HepG2 (cell line): ENCODE results near the gene UBXN1. TPM values are rescaled to one million over a fixed set of nuclear protein-coding genes. Genes with fewer than 3 reads are reported as not detected.

Experiments used
- ATAC-seq: fragments of 200-7000 bp; cut with Tn5 transposase; 3 replicates; pipeline ENCODE4 v1.9.1; 2020; ENCODE audit warnings: mild to moderate bottlenecking, moderate library complexity
- BruUV-seq: library from RNA; stranded (reverse); fragments of 400-500 nt; replicated peaks from 2 replicates; lab custom pipeline; 2021; lab: Mats Ljungman, UMichigan
- CTCF ChIA-PET: fragments of 300-600 bp; formaldehyde crosslinking; extraction: SDS; loops from one replicate; lab custom pipeline; 2021; ENCODE audit warnings: low total read pairs, inconsistent platforms, low intra/inter-chr PET ratio; lab: Yijun Ruan, JAX
- POLR2A ChIA-PET: fragments of 350-600 bp; sonication (Branson Sonifier 250); formaldehyde crosslinking; loops from one replicate; lab custom pipeline; 2020; ENCODE audit warnings: antibody characterized with exemption, inconsistent platforms; lab: Yijun Ruan, JAX
- DNase-seq: peaks from one replicate; pipeline ENCODE4 v3.0.0-alpha.2; 2015; ENCODE audit warnings: low spot score
- FAIRE-seq: peaks from 3 replicates; lab custom pipeline; 2011; peaks lifted over from hg19 to GRCh38; lab: Jason Lieb, UNC
- H2AFZ ChIP-seq: one replicate; pipeline ENCODE4 v1.6.1; 2011; ENCODE audit warnings: low read length, inconsistent platforms
- H3K27ac ChIP-seq: fragments of 300-600 bp; 3 replicates; pipeline ENCODE4 v1.8.0; 2011; ENCODE audit warnings: mixed run types, mild to moderate bottlenecking, mixed read lengths, low read length, inconsistent platforms; ENCODE audit not compliant: insufficient read depth; ENCODE audit errors: extremely low read length
- H3K27me3 ChIP-seq, 2 experiments: fragments of 200-600 bp in 1 of 2; 2 replicates in 1 of 2; 3 replicates in 1 of 2; pipeline versions ENCODE4 v1.6.0 to v1.8.0; 2011; ENCODE audit warnings: low read length in 2 of 2, mild to moderate bottlenecking in 2 of 2, moderate library complexity in 2 of 2, inconsistent platforms in 1 of 2; ENCODE audit not compliant: insufficient read depth in 2 of 2, control insufficient read depth in 1 of 2
- H3K36me3 ChIP-seq, 2 experiments: fragments of 200-600 bp in 1 of 2; replicated peaks in 1 of 2; 2 replicates in 1 of 2; 3 replicates in 1 of 2; pipeline versions ENCODE4 v1.5.1 to v1.8.0; 2011; ENCODE audit warnings: low read length in 2 of 2, inconsistent platforms in 1 of 2; ENCODE audit not compliant: insufficient read depth in 2 of 2, control insufficient read depth in 1 of 2
- H3K4me1 ChIP-seq: 2 replicates; pipeline ENCODE4 v1.5.1; 2012; ENCODE audit warnings: low read length, inconsistent platforms; ENCODE audit not compliant: insufficient read depth
- H3K4me2 ChIP-seq: 2 replicates; pipeline ENCODE4 v1.6.0; 2011; ENCODE audit warnings: low read depth, low read length, inconsistent platforms
- H3K4me3 ChIP-seq, 3 experiments: fragments of 200-600 bp in 1 of 3; sonication (generic), shearing (Covaris generic) in 1 of 3; replicated peaks in 1 of 3; 2 replicates each; pipeline ENCODE4 v1.5.1; 2011 to 2016; ENCODE audit warnings: low read length in 3 of 3, inconsistent platforms in 2 of 3, low read depth in 2 of 3, mild to moderate bottlenecking in 2 of 3, control low read depth in 1 of 3, mixed read lengths in 1 of 3; ENCODE audit not compliant: insufficient read depth in 1 of 3
- H3K79me2 ChIP-seq: one replicate; pipeline ENCODE4 v1.6.1; 2011; ENCODE audit warnings: low read length, inconsistent platforms; ENCODE audit not compliant: insufficient read depth
- H3K9ac ChIP-seq: 2 replicates; pipeline ENCODE4 v1.6.0; 2011; ENCODE audit warnings: mild to moderate bottlenecking, low read depth, low read length, inconsistent platforms; ENCODE audit not compliant: insufficient read depth
- H3K9me3 ChIP-seq: 2 replicates; pipeline ENCODE4 v1.5.1; 2012; ENCODE audit warnings: mild to moderate bottlenecking, low read length
- H4K20me1 ChIP-seq: 2 replicates; pipeline ENCODE4 v1.6.0; 2011; ENCODE audit warnings: inconsistent platforms, mild to moderate bottlenecking, low read length, moderate library complexity; ENCODE audit not compliant: insufficient read depth
- CCAR2 ChIP-seq: fragments of 200-400 bp; formaldehyde crosslinking; optimal IDR thresholded peaks from 2 replicates; pipeline ENCODE3; 2018; ENCODE audit warnings: low read depth, mild to moderate bottlenecking, low read length, moderate library complexity
- DR1 ChIP-seq: sonication (generic); formaldehyde crosslinking; IDR thresholded peaks from 2 replicates; pipeline ENCODE4 v1.8.0; 2021; ENCODE audit warnings: mild to moderate bottlenecking, missing genetic modification reagents, inconsistent platforms
- FIP1L1 ChIP-seq: fragments of 200-400 bp; formaldehyde crosslinking; IDR thresholded peaks from 2 replicates; pipeline ENCODE4 v1.6.1; 2018; ENCODE audit warnings: low read depth, mild to moderate bottlenecking, low read length, moderate library complexity, borderline replicate concordance; ENCODE audit not compliant: insufficient read depth
- KDM5B ChIP-seq: sonication (generic); formaldehyde crosslinking; IDR thresholded peaks from 2 replicates; pipeline ENCODE4 v1.4.0; 2020; ENCODE audit warnings: missing genetic modification reagents, mild to moderate bottlenecking, borderline replicate concordance
- PHF8 ChIP-seq: sonication (generic); formaldehyde crosslinking; IDR thresholded peaks from 2 replicates; pipeline ENCODE4 v1.5.0; 2020; ENCODE audit warnings: missing genetic modification reagents
- POGK ChIP-seq: sonication (generic); formaldehyde crosslinking; conservative IDR thresholded peaks from 2 replicates; pipeline ENCODE4 v1.8.0; 2022; ENCODE audit warnings: mild to moderate bottlenecking, moderate library complexity, missing genetic modification reagents
- POLR2G ChIP-seq: fragments of 200-400 bp; formaldehyde crosslinking; IDR thresholded peaks from 2 replicates; pipeline ENCODE4 v1.6.1; 2018; ENCODE audit warnings: mild to moderate bottlenecking, low read depth, low read length, moderate library complexity
- REL ChIP-seq: sonication (generic); formaldehyde crosslinking; conservative IDR thresholded peaks from 2 replicates; pipeline ENCODE4 v1.8.0; 2022; ENCODE audit warnings: mild to moderate bottlenecking, missing genetic modification reagents, moderate library complexity
- RORA ChIP-seq: sonication (generic); formaldehyde crosslinking; IDR thresholded peaks from 2 replicates; pipeline ENCODE4 v1.5.0; 2020; ENCODE audit warnings: mild to moderate bottlenecking, missing genetic modification reagents, moderate library complexity
- ZFP82 ChIP-seq: sonication (generic); formaldehyde crosslinking; IDR thresholded peaks from 2 replicates; pipeline ENCODE4 v1.5.1; 2020; ENCODE audit warnings: mild to moderate bottlenecking, missing genetic modification reagents, borderline replicate concordance
- ZNF281 ChIP-seq: sonication (generic); formaldehyde crosslinking; IDR thresholded peaks from 2 replicates; pipeline ENCODE4 v1.4.0; 2020; ENCODE audit warnings: missing genetic modification reagents, borderline replicate concordance
- ZNF639 ChIP-seq: conservative IDR thresholded peaks from 2 replicates; pipeline ENCODE4 v1.6.1; 2018; ENCODE audit warnings: missing genetic modification reagents
- WGBS: methylation state at CpG from one replicate; pipeline ENCODE4 v1.1.6; 2017; ENCODE audit warnings: low lambda C conversion rate; 5-methylcytosine and 5-hydroxymethylcytosine counted together
- in situ Hi-C: cut with HindIII; loops from 2 replicates; pipeline ENCODE4 v1.10.0; 2017; ENCODE audit warnings: low pct_unique_long_range_greater_than_20kb; ENCODE audit not compliant: extremely low pct_ligation_motif_present
- intact Hi-C: fragments of 100-400 bp; cut with micrococcal nuclease; formaldehyde crosslinking; loops from one replicate; pipeline ENCODE4 v1.10.0; 2022; ENCODE audit not compliant: unreplicated experiment
- polyA plus RNA-seq, 8 experiments: library from polyadenylated mRNA; depleted of rRNA in 3 of 8; stranded (reverse) in 7 of 8; unstranded in 1 of 8; fragments of >200 nt; fragmentation: Illumina TruSeq in 4 of 8; extraction: Trizol in 4 of 8; gene quantifications; 2 replicates each; pipeline versions ENCODE4 v1.2.1 to v1.2.3, GENCODE V29; 2011 to 2016; ENCODE audit warnings: low read depth in 4 of 8, missing spikeins in 1 of 8, mixed read lengths in 1 of 8; ENCODE audit not compliant: insufficient read depth in 1 of 8
- total RNA-seq, 5 experiments: library from RNA; depleted of rRNA; stranded (reverse); fragments of >200 nt; fragmentation: Illumina TruSeq; extraction: Trizol; gene quantifications; 2 replicates each; pipeline ENCODE4 v1.2.3, GENCODE V29; 2016; ENCODE audit warnings: low read depth in 1 of 5
- TF ChIP-seq, protein P1 (sequence below): sonication (generic); formaldehyde crosslinking; IDR thresholded peaks from 2 replicates; pipeline ENCODE4 v1.9.0; 2022; ENCODE audit warnings: low read depth, missing genetic modification reagents

Gene UBXN1
- total and polyA plus RNA-seq, 2 of the 13 experiments (the other 11 are each of a cell fraction or from before 2014, with no cell fraction given): 47.5 to 52.4 TPM

DNA sequence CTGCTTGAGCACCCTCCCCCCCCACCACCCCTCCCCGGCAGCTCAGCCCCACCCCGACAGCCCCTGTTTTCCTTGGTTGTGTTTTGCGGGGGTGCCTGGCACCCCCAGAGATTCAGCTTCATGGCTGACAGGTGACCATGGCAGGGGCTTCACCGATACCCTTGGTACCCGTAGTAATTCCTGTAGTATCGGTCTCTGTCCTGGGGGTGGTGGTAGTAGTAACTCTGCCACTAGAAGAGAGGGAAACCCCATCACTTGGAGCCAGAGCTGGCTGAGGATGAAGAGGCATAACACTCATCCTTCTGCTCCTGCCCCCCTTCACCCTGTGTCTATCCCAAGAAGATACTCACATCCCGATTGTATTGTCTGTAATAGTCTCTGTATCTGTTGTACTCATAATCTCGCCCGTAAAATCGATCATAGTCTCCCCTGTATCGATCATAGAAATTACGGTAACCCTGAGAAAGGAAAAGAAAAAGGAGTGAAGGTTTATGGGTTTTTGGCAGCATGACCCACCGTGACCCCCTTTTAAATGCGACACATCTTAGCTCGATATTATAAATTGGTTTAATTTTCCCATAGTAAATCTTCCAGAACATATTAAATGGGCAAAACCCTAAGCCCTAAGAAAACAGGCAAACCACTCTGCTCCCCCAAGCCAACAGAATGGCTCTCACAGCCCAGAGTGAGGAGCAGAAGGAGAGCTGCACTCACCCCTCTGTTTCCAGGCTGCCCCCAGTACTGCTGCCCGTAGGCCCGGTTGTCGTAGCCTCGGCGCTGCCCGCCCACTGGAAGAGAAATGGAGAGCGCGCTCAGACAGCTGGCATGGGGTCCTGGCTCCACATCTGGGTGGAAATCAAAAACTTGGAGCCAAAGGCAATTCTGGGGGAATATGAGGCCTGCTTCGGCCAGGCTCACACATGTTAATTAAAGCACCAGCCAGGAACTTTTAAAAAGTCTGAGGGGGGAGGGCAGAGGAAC is 36.6 kb upstream of the UBXN1 start:
- FAIRE-seq (no peak), DNase-seq (no peak), ATAC-seq (peak; percentile 34; the same call in 1 of the 3 replicates)
- no peak overlapping the region for H3K4me2 ChIP-seq
- TF ChIP-seq POLR2G (no peak), CCAR2 (no peak), KDM5B (no peak), FIP1L1 (no peak), POGK (CRISPR knock-in tag) (no peak), REL (no peak), ZFP82 (no peak), RORA (CRISPR knock-in tag) (no peak), ZNF639 (CRISPR knock-in tag) (no peak), DR1 (CRISPR knock-in tag) (no peak), PHF8 (CRISPR knock-in tag) (no peak), ZNF281 (CRISPR knock-in tag) (no peak)
- TF ChIP-seq, protein P1, sequence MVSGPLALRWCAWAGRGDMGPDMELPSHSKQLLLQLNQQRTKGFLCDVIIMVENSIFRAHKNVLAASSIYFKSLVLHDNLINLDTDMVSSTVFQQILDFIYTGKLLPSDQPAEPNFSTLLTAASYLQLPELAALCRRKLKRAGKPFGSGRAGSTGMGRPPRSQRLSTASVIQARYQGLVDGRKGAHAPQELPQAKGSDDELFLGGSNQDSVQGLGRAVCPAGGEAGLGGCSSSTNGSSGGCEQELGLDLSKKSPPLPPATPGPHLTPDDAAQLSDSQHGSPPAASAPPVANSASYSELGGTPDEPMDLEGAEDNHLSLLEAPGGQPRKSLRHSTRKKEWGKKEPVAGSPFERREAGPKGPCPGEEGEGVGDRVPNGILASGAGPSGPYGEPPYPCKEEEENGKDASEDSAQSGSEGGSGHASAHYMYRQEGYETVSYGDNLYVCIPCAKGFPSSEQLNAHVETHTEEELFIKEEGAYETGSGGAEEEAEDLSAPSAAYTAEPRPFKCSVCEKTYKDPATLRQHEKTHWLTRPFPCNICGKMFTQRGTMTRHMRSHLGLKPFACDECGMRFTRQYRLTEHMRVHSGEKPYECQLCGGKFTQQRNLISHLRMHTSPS (CRISPR knock-in tag): no peak
- H3K9me3 ChIP-seq: no peaks in the 10 kb centered on the region
- H3K4me3 ChIP-seq: no peak overlapping the region
- H3K4me1 ChIP-seq: no peaks in the 10 kb centered on the region
- peaks cover 32 to 91% of the 10 kb centered on the region in 2 experiments for H3K36me3 ChIP-seq
- H4K20me1 ChIP-seq: no peaks in the 10 kb centered on the region; the same call in 1 of the 2 replicates
- H2AFZ ChIP-seq: no peak overlapping the region
- no peak overlapping the region for H3K9ac ChIP-seq
- in situ Hi-C loops (no loop called here), intact Hi-C loops (no loop called here)
- ChIA-PET POLR2A (interaction anchor here (1.8 kb wide), 1 partner anchor 12 kb away, joined by 6 read pairs; the partner anchor contains the start of gene HNRNPUL2), CTCF (no interaction called here)
- H3K27ac ChIP-seq: no peak overlapping the region
- no TSS peak for BruUV-seq
- WGBS: 97% methylated on average over 23 of the region's 24 CpGs
- no peaks in the 10 kb centered on the region for H3K27me3 ChIP-seq
- peaks cover 11% of the 10 kb centered on the region for H3K79me2 ChIP-seq
